ENCODE measurements around the gene CELA2A.

DNA sequence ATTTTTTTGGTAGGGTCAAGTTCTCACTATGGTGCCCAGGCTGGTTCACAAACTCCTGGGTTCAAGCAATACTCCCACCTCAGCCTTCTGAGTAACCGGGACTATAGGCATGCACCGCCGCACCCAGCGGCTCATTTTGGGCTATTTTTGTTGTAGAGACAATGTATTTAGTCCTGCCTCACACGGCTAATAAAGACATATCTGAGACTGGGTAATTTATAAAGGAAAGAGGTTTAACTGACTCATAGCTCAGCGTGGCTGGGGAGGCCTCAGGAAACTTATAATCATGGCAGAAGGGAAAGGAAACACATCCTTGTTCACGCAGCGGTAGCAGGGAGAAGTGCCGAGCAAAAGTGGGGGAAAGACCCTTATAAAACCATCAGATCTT lies 4.2 kb downstream of the CELA2A start:
- TF ChIP-seq, protein P1, sequence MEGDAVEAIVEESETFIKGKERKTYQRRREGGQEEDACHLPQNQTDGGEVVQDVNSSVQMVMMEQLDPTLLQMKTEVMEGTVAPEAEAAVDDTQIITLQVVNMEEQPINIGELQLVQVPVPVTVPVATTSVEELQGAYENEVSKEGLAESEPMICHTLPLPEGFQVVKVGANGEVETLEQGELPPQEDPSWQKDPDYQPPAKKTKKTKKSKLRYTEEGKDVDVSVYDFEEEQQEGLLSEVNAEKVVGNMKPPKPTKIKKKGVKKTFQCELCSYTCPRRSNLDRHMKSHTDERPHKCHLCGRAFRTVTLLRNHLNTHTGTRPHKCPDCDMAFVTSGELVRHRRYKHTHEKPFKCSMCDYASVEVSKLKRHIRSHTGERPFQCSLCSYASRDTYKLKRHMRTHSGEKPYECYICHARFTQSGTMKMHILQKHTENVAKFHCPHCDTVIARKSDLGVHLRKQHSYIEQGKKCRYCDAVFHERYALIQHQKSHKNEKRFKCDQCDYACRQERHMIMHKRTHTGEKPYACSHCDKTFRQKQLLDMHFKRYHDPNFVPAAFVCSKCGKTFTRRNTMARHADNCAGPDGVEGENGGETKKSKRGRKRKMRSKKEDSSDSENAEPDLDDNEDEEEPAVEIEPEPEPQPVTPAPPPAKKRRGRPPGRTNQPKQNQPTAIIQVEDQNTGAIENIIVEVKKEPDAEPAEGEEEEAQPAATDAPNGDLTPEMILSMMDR (conservative IDR thresholded peaks at IDR 0.05; ENCODE audit: low read length), result no peak
- TF ChIP-seq EZH2phosphoT487 (IDR thresholded peaks at IDR 0.05; ENCODE audit: borderline replicate concordance, low read depth, low read length), result no peak
